ENCODE data around the gene CHID1. TPM values are rescaled to one million over a fixed set of nuclear protein-coding genes. Genes with fewer than 3 reads are reported as not detected.

The CHID1 gene
- total RNA-seq, 1 donor from 2014 or later = 72.9 TPM

GRCh38 chr11:870418-870817, 40.2 kb downstream of the CHID1 start:
- TF ChIP-seq POLR2A (IDR thresholded peaks at IDR 0.05) = no peak
- intact Hi-C loops (cut with DNase I) = no loop called here
- H3K4me1 ChIP-seq = no peaks in the 10 kb centered on the region
- H3K36me3 ChIP-seq = peaks cover 0 to 5% of the 10 kb centered on the region in 2 donors
- no peak overlapping the region for H3K27ac ChIP-seq
- no peaks in the 10 kb centered on the region for H3K9me3 ChIP-seq
- no peak for DNase-seq (ENCODE audit: extremely low spot score in 2 of 2)
- H3K27me3 ChIP-seq = no peaks in the 10 kb centered on the region
- H3K4me3 ChIP-seq = no peak overlapping the region

GRCh38 chr11:870127-870413, 40.5 kb downstream of the CHID1 start:
- Histone ChIP-seq H3K4me1 (no peaks in the 10 kb centered on the region), H3K9me3 (no peaks in the 10 kb centered on the region), H3K27me3 (no peaks in the 10 kb centered on the region), H3K4me3 (no peak overlapping the region), H3K36me3 (peaks cover 0 to 5% of the 10 kb centered on the region in 2 donors), H3K27ac (no peak overlapping the region)
- intact Hi-C loops (cut with DNase I) = no loop called here
- no peak for TF ChIP-seq POLR2AphosphoS5 (IDR thresholded peaks at IDR 0.05; ENCODE audit: insufficient read depth in 1 of 2, low read depth in 1 of 2)
- no peak for TF ChIP-seq CTCF (IDR thresholded peaks at IDR 0.05)
- no peak for TF ChIP-seq POLR2A (IDR thresholded peaks at IDR 0.05)
- DNase-seq (ENCODE audit: extremely low spot score in 2 of 2) = no peak

GRCh38 chr11:869399-870126, 41.0 kb downstream of the CHID1 start:
- intact Hi-C loops (cut with DNase I) = no loop called here
- Histone ChIP-seq H3K4me3 (no peak overlapping the region), H3K36me3 (peaks cover 0 to 5% of the 10 kb centered on the region in 2 donors), H3K27me3 (no peaks in the 10 kb centered on the region), H3K4me1 (no peaks in the 10 kb centered on the region), H3K27ac (no peak overlapping the region), H3K9me3 (no peaks in the 10 kb centered on the region)
- no peak for DNase-seq (ENCODE audit: extremely low spot score in 2 of 2)
- TF ChIP-seq POLR2AphosphoS5 (IDR thresholded peaks at IDR 0.05; ENCODE audit: insufficient read depth in 1 of 2, low read depth in 1 of 2) (no peak), CTCF (IDR thresholded peaks at IDR 0.05) (no peak), POLR2A (IDR thresholded peaks at IDR 0.05) (no peak)

- TF ChIP-seq CTCF (IDR thresholded peaks at IDR 0.05) = no peak
- TF ChIP-seq POLR2A (IDR thresholded peaks at IDR 0.05) = no peak
- no peak for TF ChIP-seq POLR2AphosphoS5 (IDR thresholded peaks at IDR 0.05; ENCODE audit: insufficient read depth in 1 of 2, low read depth in 1 of 2)
- intact Hi-C loops (cut with DNase I) = no loop called here
- DNase-seq (ENCODE audit: extremely low spot score in 2 of 2) = no peak
- H3K4me1 ChIP-seq = no peaks in the 10 kb centered on the region
- H3K27me3 ChIP-seq = no peaks in the 10 kb centered on the region
- no peak overlapping the region for H3K27ac ChIP-seq
- no peak overlapping the region for H3K4me3 ChIP-seq
- H3K36me3 ChIP-seq = peaks cover 0 to 5% of the 10 kb centered on the region in 2 donors
- H3K9me3 ChIP-seq = no peaks in the 10 kb centered on the region
Measured at GRCh38 chr11:868802-869201, 41.8 kb downstream of the CHID1 start.

- Histone ChIP-seq H3K36me3 (peaks cover 0 to 5% of the 10 kb centered on the region in 2 donors), H3K9me3 (no peaks in the 10 kb centered on the region), H3K27me3 (no peaks in the 10 kb centered on the region), H3K27ac (no peak overlapping the region), H3K4me3 (no peak overlapping the region), H3K4me1 (no peaks in the 10 kb centered on the region)
- intact Hi-C loops (cut with DNase I) = no loop called here
- no peak for DNase-seq (ENCODE audit: extremely low spot score in 2 of 2)
- TF ChIP-seq CTCF (IDR thresholded peaks at IDR 0.05) (no peak), POLR2AphosphoS5 (IDR thresholded peaks at IDR 0.05; ENCODE audit: insufficient read depth in 1 of 2, low read depth in 1 of 2) (no peak), POLR2A (IDR thresholded peaks at IDR 0.05) (no peak)
Measured at GRCh38 chr11:868394-868793, 42.2 kb downstream of the CHID1 start.
